ENCODE measurements around the gene SLC27A6. TPM values are rescaled to one million over a fixed set of nuclear protein-coding genes. Genes with fewer than 3 reads are reported as not detected.

Gene SLC27A6
- total and polyA plus RNA-seq, 5 donors, result 25.2 to 46.3 (median 29.1) TPM

GRCh38 chr5:128956164-128956563 lies 9.1 kb upstream of the SLC27A6 start:
- DNase-seq (no peak), ATAC-seq (no peak)
- H3K4me3 ChIP-seq (ENCODE audit: low read length), result no peak overlapping the region
- intact Hi-C loops (cut with DNase I), result no loop called here
- no peak overlapping the region for H3K27ac ChIP-seq (ENCODE audit: low read length)
- no peaks in the 10 kb centered on the region for H3K4me1 ChIP-seq (ENCODE audit: control insufficient read depth, insufficient read depth, low read length)
- WGBS, result 52% methylated on average over 2 of the region's 2 CpGs
- H3K27me3 ChIP-seq (ENCODE audit: control insufficient read depth, insufficient read depth), result no peaks in the 10 kb centered on the region
- H3K9me3 ChIP-seq (ENCODE audit: control insufficient read depth, low read length), result no peaks in the 10 kb centered on the region

- Histone ChIP-seq H3K4me1 (ENCODE audit: control insufficient read depth, insufficient read depth, low read length) (no peaks in the 10 kb centered on the region), H3K27ac (ENCODE audit: low read length) (no peak overlapping the region), H3K27me3 (ENCODE audit: control insufficient read depth, insufficient read depth) (no peaks in the 10 kb centered on the region), H3K4me3 (ENCODE audit: low read length) (no peak overlapping the region), H3K9me3 (ENCODE audit: control insufficient read depth, low read length) (no peaks in the 10 kb centered on the region)
- DNase-seq, result peak in 1 of 3 donors; percentile 17
- intact Hi-C loops (cut with DNase I), result no loop called here
- no peak for ATAC-seq
- 78% methylated on average over 6 of the region's 6 CpGs for WGBS
Measured at GRCh38 chr5:128962211-128962610, 3.1 kb upstream of the SLC27A6 start.

GRCh38 chr5:128965638-128966302 lies 482 bp downstream of the SLC27A6 start:
- intact Hi-C loops (cut with DNase I), result no loop called here
- Histone ChIP-seq H3K27ac (ENCODE audit: low read length) (peak overlapping the region; percentile 48), H3K9me3 (ENCODE audit: control insufficient read depth, low read length) (no peaks in the 10 kb centered on the region), H3K27me3 (ENCODE audit: control insufficient read depth, insufficient read depth) (no peaks in the 10 kb centered on the region), H3K4me3 (ENCODE audit: low read length) (peak overlapping the region; percentile 64), H3K4me1 (ENCODE audit: control insufficient read depth, insufficient read depth, low read length) (no peaks in the 10 kb centered on the region)
- 28% methylated on average over 24 of the region's 24 CpGs for WGBS
- DNase-seq, result peak; percentile 8 to 58 (median 32)
- ATAC-seq, result peak; percentile 51 to 65

GRCh38 chr5:128966375-128966774 lies 1.1 kb downstream of the SLC27A6 start:
- Histone ChIP-seq H3K4me1 (ENCODE audit: control insufficient read depth, insufficient read depth, low read length) (no peaks in the 10 kb centered on the region), H3K27ac (ENCODE audit: low read length) (no peak overlapping the region), H3K9me3 (ENCODE audit: control insufficient read depth, low read length) (no peaks in the 10 kb centered on the region), H3K4me3 (ENCODE audit: low read length) (peak overlapping the region; percentile 64), H3K27me3 (ENCODE audit: control insufficient read depth, insufficient read depth) (no peaks in the 10 kb centered on the region)
- DNase-seq, result peak in 2 of 3 donors; percentile 8 to 42
- intact Hi-C loops (cut with DNase I), result no loop called here
- 71% methylated on average over 12 of the region's 12 CpGs for WGBS
- peak; percentile 51 to 59 for ATAC-seq

- intact Hi-C loops (cut with DNase I), result no loop called here
- no peak for ATAC-seq
Measured at GRCh38 chr5:128966846-128967245, 1.6 kb downstream of the SLC27A6 start.

GRCh38 chr5:128973244-128973643 lies 8.0 kb downstream of the SLC27A6 start:
- intact Hi-C loops (cut with DNase I), result no loop called here
- ATAC-seq, result no peak
- no peak for DNase-seq
- H3K4me1 ChIP-seq (ENCODE audit: control insufficient read depth, insufficient read depth, low read length), result no peaks in the 10 kb centered on the region
- H3K4me3 ChIP-seq (ENCODE audit: low read length), result no peak overlapping the region
- WGBS, result 76% methylated on average over 9 of the region's 9 CpGs
- no peaks in the 10 kb centered on the region for H3K27me3 ChIP-seq (ENCODE audit: control insufficient read depth, insufficient read depth)
- H3K9me3 ChIP-seq (ENCODE audit: control insufficient read depth, low read length), result no peaks in the 10 kb centered on the region
- H3K27ac ChIP-seq (ENCODE audit: low read length), result no peak overlapping the region

More at GRCh38 chr5:128966846-128967245, 1.6 kb downstream of the SLC27A6 start:
- Histone ChIP-seq H3K27ac (ENCODE audit: low read length) (no peak overlapping the region), H3K4me1 (ENCODE audit: control insufficient read depth, insufficient read depth, low read length) (no peaks in the 10 kb centered on the region), H3K27me3 (ENCODE audit: control insufficient read depth, insufficient read depth) (no peaks in the 10 kb centered on the region), H3K4me3 (ENCODE audit: low read length) (peak overlapping the region; percentile 64), H3K9me3 (ENCODE audit: control insufficient read depth, low read length) (no peaks in the 10 kb centered on the region)
- WGBS, result 70% methylated on average over 3 of the region's 3 CpGs
- no peak for DNase-seq

GRCh38 chr5:128974567-128974966 lies 9.3 kb downstream of the SLC27A6 start:
- no peak overlapping the region for H3K27ac ChIP-seq (ENCODE audit: low read length)
- ATAC-seq (no peak), DNase-seq (no peak)
- H3K4me1 ChIP-seq (ENCODE audit: control insufficient read depth, insufficient read depth, low read length), result no peaks in the 10 kb centered on the region
- H3K4me3 ChIP-seq (ENCODE audit: low read length), result no peak overlapping the region
- H3K27me3 ChIP-seq (ENCODE audit: control insufficient read depth, insufficient read depth), result no peaks in the 10 kb centered on the region
- no peaks in the 10 kb centered on the region for H3K9me3 ChIP-seq (ENCODE audit: control insufficient read depth, low read length)
- 48% methylated on average over 1 of the region's 1 CpG for WGBS
- intact Hi-C loops (cut with DNase I), result no loop called here

GRCh38 chr5:128979761-128980160 lies 14.5 kb downstream of the SLC27A6 start:
- no peaks in the 10 kb centered on the region for H3K9me3 ChIP-seq (ENCODE audit: control insufficient read depth, low read length)
- no peak overlapping the region for H3K27ac ChIP-seq (ENCODE audit: low read length)
- WGBS, result 70% methylated on average over 1 of the region's 1 CpG
- no peak for DNase-seq
- intact Hi-C loops (cut with DNase I), result no loop called here
- no peak for ATAC-seq
- no peaks in the 10 kb centered on the region for H3K4me1 ChIP-seq (ENCODE audit: control insufficient read depth, insufficient read depth, low read length)
- no peaks in the 10 kb centered on the region for H3K27me3 ChIP-seq (ENCODE audit: control insufficient read depth, insufficient read depth)
- H3K4me3 ChIP-seq (ENCODE audit: low read length), result no peak overlapping the region

GRCh38 chr5:128980917-128981316 lies 15.6 kb downstream of the SLC27A6 start:
- WGBS, result 84% methylated on average over 3 of the region's 3 CpGs

GRCh38 chr5:128984480-128984879 lies 19.2 kb downstream of the SLC27A6 start:
- intact Hi-C loops (cut with DNase I), result no loop called here
- Histone ChIP-seq H3K9me3 (ENCODE audit: control insufficient read depth, low read length) (no peaks in the 10 kb centered on the region), H3K4me3 (ENCODE audit: low read length) (no peak overlapping the region), H3K27ac (ENCODE audit: low read length) (no peak overlapping the region), H3K4me1 (ENCODE audit: control insufficient read depth, insufficient read depth, low read length) (no peaks in the 10 kb centered on the region), H3K27me3 (ENCODE audit: control insufficient read depth, insufficient read depth) (no peaks in the 10 kb centered on the region)
- no peak for DNase-seq
- no peak for ATAC-seq
- 59% methylated on average over 1 of the region's 1 CpG for WGBS

More at GRCh38 chr5:128980917-128981316, 15.6 kb downstream of the SLC27A6 start:
- DNase-seq, result no peak
- Histone ChIP-seq H3K4me3 (ENCODE audit: low read length) (no peak overlapping the region), H3K9me3 (ENCODE audit: control insufficient read depth, low read length) (no peaks in the 10 kb centered on the region), H3K27me3 (ENCODE audit: control insufficient read depth, insufficient read depth) (no peaks in the 10 kb centered on the region), H3K27ac (ENCODE audit: low read length) (no peak overlapping the region), H3K4me1 (ENCODE audit: control insufficient read depth, insufficient read depth, low read length) (no peaks in the 10 kb centered on the region)
- ATAC-seq, result no peak
- intact Hi-C loops (cut with DNase I), result no loop called here

- Histone ChIP-seq H3K4me1 (ENCODE audit: control insufficient read depth, insufficient read depth, low read length) (no peaks in the 10 kb centered on the region), H3K9me3 (ENCODE audit: control insufficient read depth, low read length) (no peaks in the 10 kb centered on the region), H3K27me3 (ENCODE audit: control insufficient read depth, insufficient read depth) (no peaks in the 10 kb centered on the region), H3K27ac (ENCODE audit: low read length) (no peak overlapping the region), H3K4me3 (ENCODE audit: low read length) (no peak overlapping the region)
- WGBS, result 40% methylated on average over 1 of the region's 1 CpG
- ATAC-seq, result no peak
- intact Hi-C loops (cut with DNase I), result no loop called here
- DNase-seq, result no peak
Measured at GRCh38 chr5:128988476-128988875, 23.2 kb downstream of the SLC27A6 start.
